H9 (cell line): ENCODE results near the gene MSMP. TPM values are rescaled to one million over a fixed set of nuclear protein-coding genes. Genes with fewer than 3 reads are reported as not detected.

ENCODE experiments used
- DNase-seq: peaks from one replicate; pipeline ENCODE4 v3.0.0-alpha.2; 2017
- H2AFZ ChIP-seq: one replicate; pipeline ENCODE4 v1.6.1; 2013; ENCODE audit warnings: mild to moderate bottlenecking, low read length, control low read depth, moderate library complexity
- H2AK5ac ChIP-seq: 2 replicates; pipeline ENCODE4 v1.6.1; 2013; ENCODE audit warnings: low read length, control low read depth, mixed read lengths; ENCODE audit not compliant: insufficient read length
- H2BK120ac ChIP-seq: one replicate; pipeline ENCODE4 v1.6.1; 2013; ENCODE audit warnings: low read depth, mild to moderate bottlenecking, low read length, control low read depth, inconsistent platforms; ENCODE audit not compliant: poor library complexity, severe bottlenecking
- H2BK12ac ChIP-seq: 2 replicates; pipeline ENCODE4 v1.6.1; 2013; ENCODE audit warnings: low read length, control low read depth, mixed read lengths, low read depth; ENCODE audit not compliant: insufficient read length
- H2BK15ac ChIP-seq: 2 replicates; pipeline ENCODE4 v1.6.1; 2013; ENCODE audit warnings: low read depth, low read length, control low read depth
- H2BK20ac ChIP-seq: one replicate; pipeline ENCODE4 v1.6.1; 2013; ENCODE audit warnings: low read depth, mild to moderate bottlenecking, low read length, control low read depth, inconsistent platforms; ENCODE audit not compliant: poor library complexity, severe bottlenecking
- H2BK5ac ChIP-seq: 2 replicates; pipeline ENCODE4 v1.6.1; 2013; ENCODE audit warnings: low read length, control low read depth, mixed read lengths; ENCODE audit not compliant: insufficient read length
- H3K14ac ChIP-seq: 2 replicates; pipeline ENCODE4 v1.6.1; 2013; ENCODE audit warnings: low read length, control low read depth; ENCODE audit not compliant: insufficient read depth
- H3K18ac ChIP-seq: 2 replicates; pipeline ENCODE4 v1.6.1; 2013; ENCODE audit warnings: low read depth, mild to moderate bottlenecking, mixed read lengths, low read length, control low read depth; ENCODE audit not compliant: insufficient read length
- H3K23ac ChIP-seq: 2 replicates; pipeline ENCODE4 v1.6.1; 2013; ENCODE audit warnings: low read length, control low read depth, mixed read lengths, low read depth; ENCODE audit not compliant: insufficient read length
- H3K23me2 ChIP-seq: 2 replicates; pipeline ENCODE4 v1.6.1; 2013; ENCODE audit warnings: low read depth, mild to moderate bottlenecking, mixed read lengths, low read length, control low read depth; ENCODE audit not compliant: insufficient read length, poor library complexity, severe bottlenecking
- H3K27ac ChIP-seq: 2 replicates; pipeline ENCODE4 v1.5.1; 2013; ENCODE audit warnings: low read length, control low read depth, mixed read lengths, low read depth; ENCODE audit not compliant: insufficient read length
- H3K27me3 ChIP-seq: 2 replicates; pipeline ENCODE4 v1.6.1; 2013; ENCODE audit warnings: low read length, control low read depth, inconsistent platforms; ENCODE audit not compliant: insufficient read depth
- H3K4ac ChIP-seq: 2 replicates; pipeline ENCODE4 v1.6.1; 2013; ENCODE audit warnings: low read depth, mild to moderate bottlenecking, control low read depth, inconsistent platforms, low read length, moderate library complexity
- H3K4me1 ChIP-seq: 2 replicates; pipeline ENCODE4 v1.6.1; 2013; ENCODE audit warnings: low read length, control low read depth, inconsistent platforms; ENCODE audit not compliant: insufficient read depth
- H3K4me2 ChIP-seq: 2 replicates; pipeline ENCODE4 v1.6.1; 2013; ENCODE audit warnings: low read length, control low read depth, mixed read lengths; ENCODE audit not compliant: insufficient read length, insufficient read depth
- H3K56ac ChIP-seq: 2 replicates; pipeline ENCODE4 v1.6.1; 2013; ENCODE audit warnings: low read depth, mild to moderate bottlenecking, mixed read lengths, low read length, control low read depth; ENCODE audit not compliant: insufficient read length
- H3K79me1 ChIP-seq: 2 replicates; pipeline ENCODE4 v1.6.1; 2013; ENCODE audit warnings: low read depth, mild to moderate bottlenecking, moderate library complexity, low read length, control low read depth, inconsistent platforms; ENCODE audit not compliant: insufficient read depth, poor library complexity, severe bottlenecking
- H3K79me2 ChIP-seq: 2 replicates; pipeline ENCODE4 v1.6.1; 2013; ENCODE audit warnings: low read length, control low read depth, inconsistent platforms; ENCODE audit not compliant: insufficient read depth
- H3K9ac ChIP-seq: 2 replicates; pipeline ENCODE4 v1.6.1; 2013; ENCODE audit warnings: low read length, control low read depth, mixed read lengths; ENCODE audit not compliant: insufficient read length; ENCODE audit errors: extremely low read depth
- H3K9me3 ChIP-seq: one replicate; pipeline ENCODE4 v1.6.1; 2013; ENCODE audit warnings: low read depth, low read length, inconsistent platforms; ENCODE audit not compliant: control insufficient read depth
- H3T11ph ChIP-seq: one replicate; pipeline ENCODE4 v1.6.1; 2013; ENCODE audit warnings: mild to moderate bottlenecking, low read length, control low read depth, inconsistent platforms
- H4K20me1 ChIP-seq: one replicate; pipeline ENCODE4 v1.6.1; 2013; ENCODE audit not compliant: control insufficient read depth, insufficient read length, insufficient read depth
- H4K5ac ChIP-seq: 2 replicates; pipeline ENCODE4 v1.6.1; 2013; ENCODE audit warnings: low read depth, mild to moderate bottlenecking, mixed read lengths, low read length, control low read depth; ENCODE audit not compliant: insufficient read length
- H4K8ac ChIP-seq: replicated peaks from 2 replicates; pipeline ENCODE4 v1.6.1; 2013; ENCODE audit warnings: low read length, control low read depth, mixed read lengths, low read depth; ENCODE audit not compliant: insufficient read length
- H4K91ac ChIP-seq: 2 replicates; pipeline ENCODE4 v1.6.1; 2013; ENCODE audit warnings: low read depth, mild to moderate bottlenecking, moderate library complexity, mixed read lengths, low read length, control low read depth; ENCODE audit not compliant: insufficient read length
- H3K27ac Mint-ChIP-seq, 3 experiments: 2 replicates in 2 of 3; 3 replicates in 1 of 3; pipeline ENCODE4 v1.8.0; 2020 to 2021; ENCODE audit warnings: mixed read lengths in 3 of 3, mild to moderate bottlenecking in 1 of 3, moderate library complexity in 1 of 3
- H3K27me3 Mint-ChIP-seq: 2 replicates; pipeline ENCODE4 v1.8.0; 2021; ENCODE audit warnings: low read depth, mild to moderate bottlenecking, moderate library complexity, mixed read lengths
- H3K36me3 Mint-ChIP-seq, 3 experiments: 2 replicates in 2 of 3; 3 replicates in 1 of 3; pipeline ENCODE4 v1.8.0; 2020 to 2021; ENCODE audit warnings: low read depth in 3 of 3, mixed read lengths in 3 of 3; ENCODE audit not compliant: insufficient read depth in 1 of 3
- H3K4me1 Mint-ChIP-seq, 2 experiments: 2 replicates each; pipeline ENCODE4 v1.8.0; 2020; ENCODE audit warnings: mixed read lengths in 2 of 2
- H3K4me3 Mint-ChIP-seq, 2 experiments: 2 replicates in 1 of 2; 3 replicates in 1 of 2; pipeline ENCODE4 v1.8.0; 2020 to 2021; ENCODE audit warnings: mild to moderate bottlenecking in 2 of 2, mixed read lengths in 2 of 2, moderate library complexity in 1 of 2
- H3K9me3 Mint-ChIP-seq, 2 experiments: 2 replicates in 1 of 2; 3 replicates in 1 of 2; pipeline ENCODE4 v1.8.0; 2020; ENCODE audit warnings: mild to moderate bottlenecking in 2 of 2, mixed read lengths in 2 of 2, moderate library complexity in 1 of 2
- CTCF ChIP-seq: fragments of 200-600 bp; sonication (generic); conservative IDR thresholded peaks from 3 replicates; pipeline ENCODE4 v1.8.0; 2021; ENCODE audit warnings: antibody characterized with exemption, mild to moderate bottlenecking
- WGBS: extraction: QIAGEN DNeasy Blood & Tissue Kit; methylation state at CpG from one replicate; pipeline ENCODE4 v1.1.7; 2013; ENCODE audit warnings: missing lambda C conversion rate, low lambda C conversion rate, mixed read lengths; ENCODE audit not compliant: insufficient read length; ENCODE audit errors: extremely low coverage; 5-methylcytosine and 5-hydroxymethylcytosine counted together
- total RNA-seq: library from RNA; stranded (reverse); gene quantifications from 2 replicates; pipeline ENCODE4 v1.2.1, GENCODE V29; 2021

The MSMP gene
- total RNA-seq, 1 experiment from 2014 or later: 0.83 TPM

- no peak overlapping the region for H2BK12ac ChIP-seq
- H3K36me3 Mint-ChIP-seq: no peaks in the 10 kb centered on the region; a peak in 1 of 7 replicates
- H3K27ac Mint-ChIP-seq: no peak overlapping the region
- no CpG with 5 or more reads among the region's 2 CpGs for WGBS
- H3K27ac ChIP-seq: no peak overlapping the region
- no peak overlapping the region for H3K4me3 Mint-ChIP-seq
- no peaks in the 10 kb centered on the region for H3K4me1 ChIP-seq
- DNase-seq: no peak
- no peak overlapping the region for H3K4me2 ChIP-seq
- no peak overlapping the region for H4K8ac ChIP-seq
- no peak overlapping the region for H2AFZ ChIP-seq
- H2BK20ac ChIP-seq: no peak overlapping the region
- H3K23me2 ChIP-seq: no peaks in the 10 kb centered on the region
- no peak overlapping the region for H3K14ac ChIP-seq
- H3K79me1 ChIP-seq: no peaks in the 10 kb centered on the region
- H3K56ac ChIP-seq: no peak overlapping the region
- H4K20me1 ChIP-seq: no peaks in the 10 kb centered on the region
- no peaks in the 10 kb centered on the region for H3K9me3 ChIP-seq
- no peaks in the 10 kb centered on the region for H3K79me2 ChIP-seq
- H2BK15ac ChIP-seq: no peak overlapping the region
- no peaks in the 10 kb centered on the region for H3K27me3 ChIP-seq
- H2BK120ac ChIP-seq: no peak overlapping the region
- no peak for TF ChIP-seq CTCF
- H3K18ac ChIP-seq: no peak overlapping the region
- H3K4ac ChIP-seq: no peak overlapping the region
- no peak overlapping the region for H3K23ac ChIP-seq
- no peak overlapping the region for H3K9ac ChIP-seq
- no peak overlapping the region for H4K5ac ChIP-seq
- H2AK5ac ChIP-seq: no peak overlapping the region
- no peaks in the 10 kb centered on the region for H3K9me3 Mint-ChIP-seq
- H3K27me3 Mint-ChIP-seq: no peaks in the 10 kb centered on the region
- peaks cover 10 to 12% of the 10 kb centered on the region in 2 experiments; a peak in 3 of 4 replicates for H3K4me1 Mint-ChIP-seq
- no peak overlapping the region for H3T11ph ChIP-seq
- no peak overlapping the region for H2BK5ac ChIP-seq
- no peak overlapping the region for H4K91ac ChIP-seq
Measured at GRCh38 chr9:35766997-35767396, 12.9 kb upstream of the MSMP start.
